GM21825 (cell line): ENCODE data around the gene FMN1.

Source experiments
- ATAC-seq: cut with Tn5 transposase; IDR thresholded peaks from one replicate; pipeline ENCODE4 v1.9.1; 2021; ENCODE audit warnings: mild to moderate bottlenecking, moderate library complexity; ENCODE audit not compliant: unreplicated experiment

Gene FMN1

DNA sequence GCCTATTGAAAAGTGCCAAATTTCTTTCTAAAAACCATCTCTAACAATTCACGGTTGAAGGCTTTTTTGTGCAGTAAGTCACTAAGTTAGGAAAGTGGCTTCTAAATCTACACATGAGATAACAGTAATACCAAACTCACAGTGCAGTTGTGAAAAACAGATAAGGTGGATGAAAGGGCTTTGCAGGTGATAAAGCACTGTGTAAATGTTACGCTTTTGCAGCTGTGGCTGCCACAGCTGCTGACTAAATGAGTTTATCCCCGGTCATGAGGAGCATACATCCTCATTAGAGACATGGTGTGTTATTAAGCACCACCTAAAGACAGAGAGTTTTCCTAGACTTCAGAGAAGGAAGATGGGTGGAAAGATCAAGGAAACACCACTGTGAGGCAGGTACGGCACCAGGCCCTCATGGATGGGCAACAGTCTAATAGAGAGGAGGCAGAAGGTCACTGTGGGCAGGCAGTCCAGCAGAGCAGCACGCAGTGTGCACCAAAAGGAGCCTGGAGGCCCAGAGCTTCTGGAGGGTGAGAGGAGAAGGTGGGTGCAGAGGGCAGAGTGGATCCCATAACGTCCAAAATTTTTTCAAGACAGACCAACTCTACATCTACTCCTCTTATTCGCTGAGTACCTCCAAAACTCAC, 68.5 kb downstream of the FMN1 start:
- ATAC-seq, result no peak

DNA sequence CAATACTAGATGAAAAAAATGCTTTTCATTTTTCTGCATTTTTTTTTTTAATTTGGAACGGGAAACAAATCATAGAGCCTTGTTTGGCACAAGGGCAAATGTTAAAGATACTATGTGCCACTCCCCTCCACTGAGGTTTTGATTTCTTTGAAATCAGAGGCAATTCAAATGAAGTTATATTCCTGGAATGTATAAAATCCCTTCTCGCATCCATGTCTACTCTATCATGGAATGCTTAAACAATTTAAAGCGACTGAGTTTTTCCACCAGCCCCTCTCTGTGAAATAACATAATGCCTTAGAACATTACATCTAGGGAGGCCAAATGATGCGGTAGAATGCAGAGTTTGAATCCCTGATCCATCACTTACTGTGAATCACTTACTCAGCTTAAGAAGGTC, 69.7 kb downstream of the FMN1 start:
- no peak for ATAC-seq

DNA sequence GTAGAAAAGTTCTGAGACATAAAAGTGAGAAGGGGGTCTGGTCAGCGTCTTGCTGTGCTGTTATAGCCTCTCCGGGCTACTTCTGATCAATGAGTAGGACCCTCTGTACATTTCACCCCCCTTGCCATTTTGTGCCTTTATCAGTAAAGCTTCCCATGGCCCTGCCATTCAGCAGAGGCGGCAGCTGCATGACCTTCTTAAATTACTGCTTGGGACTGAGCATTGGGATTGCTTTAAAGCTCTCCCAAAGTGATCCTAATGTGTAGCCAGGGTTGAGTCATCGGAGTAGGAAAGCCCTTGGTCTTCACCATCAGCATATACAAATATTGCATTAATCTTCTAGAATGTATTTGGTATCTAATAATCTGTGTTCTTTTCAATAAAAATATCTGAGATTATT, 70.2 kb downstream of the FMN1 start:
- no peak for ATAC-seq

DNA sequence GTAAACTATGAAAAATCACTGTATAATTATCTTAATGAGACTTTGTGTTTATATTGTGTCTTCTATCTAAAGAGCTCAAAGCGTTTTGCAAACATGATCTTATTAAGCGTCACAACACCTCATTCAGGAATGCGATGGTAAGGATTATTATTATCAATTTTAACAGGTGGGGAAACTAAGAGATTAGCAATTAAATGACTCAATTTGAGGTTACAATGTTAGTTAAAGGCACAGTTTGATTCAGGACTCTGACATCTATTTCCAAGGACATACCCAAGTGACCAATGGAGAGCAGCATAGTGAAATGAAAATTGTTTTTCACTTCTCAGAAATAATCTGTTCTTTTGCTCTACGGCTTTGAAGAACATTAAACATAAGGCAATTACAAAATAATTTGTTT, 74.6 kb downstream of the FMN1 start:
- no peak for ATAC-seq

DNA sequence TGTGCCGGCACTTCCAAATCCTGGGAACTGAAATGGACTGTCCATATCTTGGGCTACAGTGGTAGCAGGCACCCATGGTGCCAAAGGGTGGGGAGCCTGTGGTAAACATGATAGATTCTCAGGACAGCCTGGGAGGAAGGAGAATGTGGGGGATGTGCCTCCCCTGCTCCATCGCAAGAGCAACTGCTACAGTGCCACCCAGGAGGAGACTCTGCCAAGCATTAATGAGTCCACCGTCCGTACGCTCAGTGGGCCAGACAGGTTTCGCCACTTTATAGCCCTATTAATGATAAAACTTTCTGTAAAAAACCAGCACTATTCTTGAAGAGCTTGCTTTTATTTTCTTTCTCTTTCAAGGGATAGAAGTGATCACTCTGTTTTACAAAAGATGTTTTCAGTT, 75.2 kb downstream of the FMN1 start:
- ATAC-seq, result no peak

DNA sequence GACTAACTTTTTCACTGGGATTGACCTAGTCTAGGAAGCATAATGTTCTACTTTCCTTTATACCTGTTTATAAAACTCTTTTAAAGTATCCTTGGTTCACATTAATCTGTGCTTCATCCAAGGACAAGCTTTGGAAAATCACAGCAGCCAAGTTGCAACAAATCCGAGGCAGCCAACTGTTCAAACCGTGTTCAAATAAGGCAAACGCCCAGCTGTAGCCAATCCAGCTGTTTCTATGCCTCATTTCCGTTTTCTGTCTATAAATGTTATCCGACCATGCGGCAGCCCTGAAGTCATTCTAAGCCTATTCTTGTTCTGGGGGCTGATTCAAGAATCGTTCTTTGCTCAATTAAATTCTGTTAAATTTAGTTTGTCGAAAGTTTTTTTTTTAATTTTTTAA, 78.3 kb downstream of the FMN1 start:
- ATAC-seq, result no peak

DNA sequence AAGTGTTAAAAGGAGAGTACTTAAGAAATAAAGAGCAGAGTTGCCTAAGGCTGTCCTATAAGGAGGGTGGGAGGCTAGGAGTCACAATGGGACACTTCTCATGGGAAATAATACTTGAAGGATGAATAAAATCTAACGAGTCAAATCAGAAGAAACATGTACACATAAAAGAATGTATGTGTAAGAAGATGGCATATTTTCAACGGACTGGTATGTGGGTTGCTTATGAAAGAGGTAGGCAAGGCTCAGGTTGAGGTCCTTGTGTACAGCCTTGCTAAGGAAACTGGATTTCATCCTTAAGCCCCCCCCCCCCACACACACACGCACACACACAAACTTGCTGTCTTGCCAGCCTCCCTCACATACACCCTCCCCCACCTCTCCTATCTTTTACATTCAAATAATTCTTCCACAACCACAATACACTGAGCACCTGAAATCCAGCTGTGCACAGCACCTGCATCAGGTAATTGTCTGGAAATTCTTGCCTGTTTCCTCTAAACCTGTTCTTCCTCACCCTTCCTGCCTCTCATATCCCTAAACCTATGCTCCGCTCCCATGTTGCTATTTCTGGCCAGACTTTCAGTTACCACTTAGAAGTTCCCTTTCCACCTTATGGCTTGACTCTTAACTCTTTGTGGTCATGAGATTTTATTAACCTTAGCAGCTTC, 79.2 kb downstream of the FMN1 start:
- ATAC-seq, result no peak

DNA sequence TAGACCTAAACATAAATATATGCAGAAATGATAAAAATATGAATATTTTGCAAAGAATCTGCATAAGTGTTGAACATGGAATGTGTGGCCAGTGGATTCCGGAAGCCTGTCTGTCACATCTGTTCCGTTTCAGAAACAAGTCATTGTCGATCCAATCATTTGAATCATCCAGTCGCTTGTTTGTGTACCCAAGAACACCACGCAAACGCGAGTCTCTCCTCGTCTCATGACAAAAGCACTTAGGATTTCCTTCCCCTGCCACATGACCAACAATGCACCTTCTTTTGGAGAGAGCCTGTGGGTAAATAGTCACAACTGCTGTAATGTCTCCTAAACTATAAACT, 80.2 kb downstream of the FMN1 start:
- ATAC-seq, result no peak

DNA sequence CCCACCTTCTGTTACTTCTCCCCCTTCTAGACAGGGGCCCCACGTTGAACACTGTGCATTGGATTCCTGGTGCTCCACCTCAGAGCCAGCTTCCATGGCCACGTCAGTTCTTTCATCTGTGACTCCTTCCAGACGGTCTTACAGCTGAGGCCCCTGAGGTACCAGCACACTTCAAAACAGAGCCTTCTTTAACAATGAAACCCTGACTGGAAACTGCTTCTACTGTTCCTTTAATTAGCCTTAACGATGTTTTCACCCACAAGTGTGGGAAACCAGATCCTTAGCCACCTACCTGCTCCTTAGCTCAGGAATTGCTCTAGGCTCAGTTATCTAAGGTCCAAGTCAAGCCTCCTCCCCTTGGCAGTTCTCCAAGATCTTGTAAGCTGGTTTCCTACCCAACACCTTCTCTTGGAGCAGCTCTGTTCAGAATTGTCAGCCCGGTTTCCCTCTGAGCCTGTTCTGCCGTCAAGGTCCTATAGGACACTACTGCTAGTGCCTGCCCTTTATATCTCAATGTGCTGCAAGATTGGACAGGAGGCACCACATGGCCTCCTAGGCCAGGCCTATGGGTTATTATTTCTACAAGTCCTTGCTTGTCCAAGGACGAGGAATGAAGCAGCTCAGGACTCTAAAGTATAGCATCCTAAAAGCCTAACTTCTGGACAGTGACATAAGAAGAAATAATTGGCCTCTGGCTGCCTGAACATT, 80.7 kb downstream of the FMN1 start:
- no peak for ATAC-seq

DNA sequence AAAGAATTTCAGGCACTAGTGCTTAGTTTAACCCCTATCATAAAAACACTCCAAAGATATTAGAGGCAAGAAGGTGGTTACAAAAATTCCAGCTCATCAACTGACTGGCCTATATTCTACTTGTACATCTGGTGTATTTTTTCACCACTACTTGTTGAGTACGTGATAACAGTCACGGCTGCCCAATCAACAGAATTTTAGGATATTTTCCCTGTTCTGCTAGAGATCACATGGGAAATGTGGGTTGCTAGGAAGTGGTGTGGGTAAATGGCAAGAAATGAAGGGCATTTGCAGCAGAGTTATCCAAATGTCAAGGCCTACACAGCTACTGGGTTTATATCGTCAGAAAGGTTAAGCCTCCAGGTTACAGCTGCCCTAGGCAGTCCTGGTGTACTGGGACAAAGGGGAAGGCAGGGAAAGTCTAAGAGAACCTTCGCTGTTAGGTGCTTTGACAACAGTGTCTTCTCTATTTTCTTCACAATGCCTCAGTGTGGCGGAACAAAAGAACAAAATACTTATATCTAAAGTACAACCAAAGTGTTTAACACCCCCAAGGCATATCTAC, 81.9 kb downstream of the FMN1 start:
- ATAC-seq, result no peak

DNA sequence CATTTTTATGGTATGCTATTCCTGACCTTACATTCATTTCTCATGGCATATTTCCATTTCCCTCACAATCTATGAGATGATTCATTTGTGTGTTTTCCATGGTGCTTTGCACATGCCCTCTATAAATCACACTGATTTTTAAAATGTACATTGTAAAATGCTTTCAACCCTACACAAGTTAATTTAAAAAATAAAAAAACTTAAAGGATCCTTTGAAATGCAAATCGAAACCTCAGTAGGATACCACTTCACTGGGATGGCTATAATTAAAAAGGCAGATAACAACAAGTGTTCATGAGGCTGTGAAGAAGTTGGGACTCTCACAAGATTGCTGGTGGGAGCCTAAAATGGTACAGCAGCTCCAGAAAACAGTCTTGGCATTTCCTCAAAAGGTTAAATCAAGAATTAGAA, 83.5 kb downstream of the FMN1 start:
- no peak for ATAC-seq

DNA sequence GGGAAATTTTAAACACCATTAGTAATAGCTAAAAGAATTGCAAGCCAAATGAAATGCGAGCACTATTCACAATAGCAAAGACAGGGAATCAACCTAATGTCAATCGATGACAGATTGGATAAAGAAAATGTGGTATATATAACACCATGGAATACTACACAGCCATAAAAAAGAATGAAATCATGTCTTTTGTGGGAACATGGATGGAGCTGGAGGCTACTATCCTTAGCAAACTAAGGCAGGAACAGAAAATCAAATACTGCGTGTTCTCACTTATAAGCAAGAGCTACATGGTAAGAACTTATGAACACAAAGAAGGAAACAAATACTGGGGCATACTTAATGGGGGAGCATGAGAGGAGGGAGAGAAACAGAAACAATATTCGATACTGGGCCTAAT, 85.2 kb downstream of the FMN1 start:
- no peak for ATAC-seq

DNA sequence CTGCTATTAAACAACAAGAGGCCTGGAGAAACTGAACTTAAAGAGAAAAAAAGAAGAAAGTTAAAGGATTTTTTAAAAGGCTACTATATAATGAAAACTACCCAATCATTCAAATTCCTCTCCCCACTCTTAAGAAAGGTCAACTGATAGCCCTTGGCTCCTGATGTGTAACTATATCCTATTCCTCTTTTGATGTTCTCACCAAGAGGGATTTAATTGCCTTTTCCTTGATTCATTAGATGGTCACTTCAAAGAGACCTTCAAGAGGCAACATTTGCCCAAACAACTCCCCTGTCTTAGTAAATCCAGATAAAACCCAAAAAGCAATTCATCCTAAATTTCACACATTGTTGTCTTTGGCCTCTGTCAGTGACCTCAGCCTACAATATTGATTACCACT, 86.0 kb downstream of the FMN1 start:
- no peak for ATAC-seq

DNA sequence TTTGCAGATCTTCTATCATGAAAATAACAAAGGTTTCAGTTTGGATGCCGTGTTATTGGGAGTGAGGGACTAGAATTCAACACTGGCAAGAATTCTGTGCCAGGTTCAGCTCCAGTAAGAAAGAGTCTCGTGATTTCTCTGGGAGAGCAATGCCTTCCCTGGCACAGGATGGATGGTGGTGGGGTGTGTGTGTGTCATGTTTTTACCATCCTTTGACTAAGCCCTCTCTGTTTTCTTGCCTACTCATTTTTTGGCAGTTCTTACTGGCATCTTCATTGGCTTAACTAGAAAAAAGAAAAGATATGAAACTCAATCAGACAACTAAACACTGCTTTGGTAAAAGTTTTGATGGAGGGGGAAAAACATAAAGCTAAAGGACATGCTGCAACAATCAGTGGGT, 86.6 kb downstream of the FMN1 start:
- no peak for ATAC-seq

DNA sequence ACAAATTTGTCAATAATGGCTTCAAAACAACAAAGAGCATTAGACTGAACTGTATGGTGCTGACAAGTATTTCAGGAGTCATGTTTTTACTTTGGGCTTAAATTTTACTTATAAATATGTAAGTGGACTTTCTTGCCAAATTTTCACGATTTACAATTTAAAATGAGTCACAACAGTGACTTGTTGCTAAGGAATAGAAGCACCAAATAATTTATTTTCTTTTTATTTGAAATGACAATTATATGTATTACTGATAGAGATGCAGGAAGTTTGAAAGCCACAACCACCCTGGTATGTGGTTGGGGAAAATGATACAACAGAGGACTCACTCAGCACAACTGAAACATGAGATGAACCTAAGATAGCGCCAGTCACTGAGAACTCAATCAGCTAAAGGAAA, 90.3 kb downstream of the FMN1 start:
- ATAC-seq, result no peak

DNA sequence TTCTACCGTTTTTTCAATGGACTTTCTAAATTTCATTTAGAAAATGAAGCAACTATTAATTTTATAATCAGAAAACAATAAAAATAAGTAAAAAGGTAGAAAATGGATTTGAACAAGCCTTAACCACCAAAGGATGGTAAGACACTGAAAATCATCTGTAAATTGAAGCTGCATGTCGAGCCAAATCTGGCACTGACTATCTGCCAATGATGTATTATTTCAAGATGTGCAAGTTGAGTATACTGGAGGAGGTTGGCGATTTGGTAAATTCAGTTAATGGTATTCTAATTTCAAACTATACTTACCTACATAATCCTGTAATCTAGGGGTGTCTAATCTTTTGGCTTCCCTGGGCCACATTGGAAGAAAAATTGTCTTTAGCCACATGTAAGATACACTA, 93.5 kb downstream of the FMN1 start:
- ATAC-seq, result no peak

DNA sequence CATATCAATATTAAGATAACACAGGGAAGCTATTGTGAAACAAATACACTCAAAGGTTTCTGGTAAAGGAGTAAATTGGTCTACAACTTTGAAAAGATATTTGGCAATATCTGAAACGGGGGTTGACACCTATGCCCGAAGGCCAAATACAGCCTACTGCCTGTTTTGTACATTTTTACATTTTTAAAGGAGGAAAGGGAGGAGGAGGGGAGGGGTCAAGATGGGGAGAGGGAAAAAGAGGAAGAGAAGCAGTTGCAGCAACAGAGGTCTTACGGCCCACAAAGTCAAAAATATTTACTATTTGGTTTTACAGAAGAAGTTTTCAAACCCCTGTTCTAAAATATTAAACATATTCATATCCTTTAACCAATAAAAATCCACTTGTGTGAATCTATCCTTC, 94.2 kb downstream of the FMN1 start:
- no peak for ATAC-seq

DNA sequence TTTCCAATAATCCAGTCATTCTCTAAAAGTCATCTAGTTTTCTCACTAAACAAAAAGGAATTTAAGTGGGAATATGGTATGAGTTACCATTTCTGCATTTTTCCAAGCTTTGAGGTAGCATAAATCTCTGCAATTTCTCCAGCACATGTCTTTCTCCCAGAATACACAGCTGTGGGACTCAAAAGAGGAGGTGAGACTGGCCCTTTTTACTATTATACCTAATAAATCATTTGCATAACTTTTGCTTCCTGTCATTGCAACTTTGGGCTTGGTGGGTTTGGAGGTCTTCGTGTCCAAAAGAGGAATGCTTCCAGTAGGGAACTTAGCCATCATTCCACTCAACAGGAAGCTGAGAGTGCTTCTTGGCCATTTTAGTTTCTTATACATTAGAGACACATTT, 94.8 kb downstream of the FMN1 start:
- no peak for ATAC-seq

DNA sequence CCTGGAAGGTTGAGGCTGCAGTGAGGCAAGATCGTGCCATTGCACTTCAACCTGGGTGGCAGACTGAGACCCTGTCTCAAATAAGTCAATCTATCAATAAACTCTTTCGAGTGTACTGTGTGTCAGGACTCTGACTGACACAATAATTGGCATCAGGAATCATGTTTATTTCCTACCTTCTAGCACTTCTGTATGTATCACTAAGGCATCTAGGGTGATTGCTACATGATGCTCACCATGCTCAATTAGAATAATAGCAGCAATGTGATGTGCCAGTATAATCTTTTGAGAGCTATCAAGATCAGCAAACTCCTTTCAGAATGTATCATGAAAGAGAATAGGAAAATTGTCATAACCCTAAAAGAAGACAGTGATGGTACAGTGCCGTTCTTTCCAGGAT, 95.3 kb downstream of the FMN1 start:
- no peak for ATAC-seq

DNA sequence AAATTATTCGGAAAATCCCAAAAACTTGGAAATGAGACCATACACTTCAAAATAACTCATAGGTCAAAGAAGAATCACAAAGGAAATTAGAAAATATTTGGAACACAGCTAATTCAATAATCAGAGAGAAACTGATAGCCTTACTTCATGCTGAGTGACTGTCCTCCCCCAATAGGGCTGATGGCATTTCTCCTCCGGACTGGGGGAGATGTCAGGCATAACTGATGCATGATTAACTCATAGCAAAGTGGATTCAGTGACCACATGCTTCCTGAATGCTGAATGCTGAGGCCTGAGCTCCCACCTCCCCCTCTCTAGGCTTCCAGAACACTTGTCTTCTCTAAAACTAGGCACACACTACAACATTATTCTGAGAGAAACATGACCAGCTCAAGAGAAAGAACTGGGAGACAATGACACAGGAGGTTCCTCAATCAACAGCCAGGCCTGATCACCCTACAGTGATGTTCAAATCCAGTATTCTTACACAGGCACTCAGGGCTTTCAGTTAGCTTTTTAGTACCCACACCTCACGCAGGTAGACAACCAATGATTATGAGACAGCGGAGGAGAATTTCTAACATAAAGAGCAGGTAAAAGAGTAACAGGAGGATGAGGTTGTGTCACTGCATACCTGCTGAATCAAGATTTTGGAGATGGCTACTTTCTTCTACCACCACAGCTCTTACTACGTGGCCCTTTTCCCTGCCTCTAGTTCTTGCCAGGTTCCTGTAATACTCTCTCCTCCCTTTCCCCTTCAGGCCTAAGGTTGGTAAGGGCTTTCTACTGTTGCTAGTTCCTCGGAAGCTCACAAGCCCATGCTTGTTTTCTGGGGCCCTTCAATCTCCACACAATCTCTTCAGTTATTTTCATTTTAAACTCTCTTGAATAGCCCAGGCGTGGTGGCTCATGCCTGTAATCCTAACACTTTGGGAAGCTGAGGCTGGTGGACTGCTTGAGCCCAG, 96.1 kb downstream of the FMN1 start:
- ATAC-seq, result no peak

DNA sequence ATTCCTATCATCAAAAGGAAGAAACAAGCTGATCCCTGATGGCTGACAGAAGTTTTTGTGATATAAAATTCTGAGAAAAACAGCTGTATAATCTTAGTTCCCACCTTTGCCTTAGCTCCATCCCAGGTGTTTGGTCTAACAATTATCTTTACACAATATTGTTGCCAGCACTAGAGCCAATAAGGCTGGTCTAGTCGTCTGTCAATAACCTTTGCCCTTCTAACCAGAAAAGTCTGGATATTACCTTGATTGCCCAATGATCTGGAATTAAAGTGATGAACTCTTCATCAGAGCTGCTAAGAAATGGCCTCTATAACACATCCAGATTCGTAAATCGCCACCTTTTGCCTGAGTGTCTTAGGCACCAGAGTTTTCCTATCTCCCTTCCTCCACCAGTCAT, 98.4 kb downstream of the FMN1 start:
- ATAC-seq, result no peak
